ENCODE data around the gene RAD23B. TPM values are rescaled to one million over a fixed set of nuclear protein-coding genes. Genes with fewer than 3 reads are reported as not detected.

Gene RAD23B
- total RNA-seq, 2 donors from 2014 or later: 119 to 146 TPM

GRCh38 chr9:107281922-107282667, 984 bp upstream of the RAD23B start:
- TF ChIP-seq CTCF (IDR thresholded peaks at IDR 0.05): no peak
- Histone ChIP-seq H3K27me3 (no peaks in the 10 kb centered on the region), H3K4me1 (peaks cover 18% of the 10 kb centered on the region), H3K9ac (ENCODE audit: low read depth in 2 of 2, low read length in 2 of 2) (peak overlapping the region; percentile 61 to 76), H3K9me3 (no peaks in the 10 kb centered on the region), H3K27ac (peak overlapping the region; percentile 39), H3K4me3 (peak overlapping the region; percentile 95), H3K36me3 (no peaks in the 10 kb centered on the region)
- intact Hi-C loops (cut with DNase I): no loop called here
- DNase-seq: peak; percentile 32

- intact Hi-C loops (cut with DNase I): no loop called here
- Histone ChIP-seq H3K27me3 (no peaks in the 10 kb centered on the region), H3K9me3 (no peaks in the 10 kb centered on the region), H3K9ac (ENCODE audit: low read depth in 2 of 2, low read length in 2 of 2) (peak overlapping the region; percentile 85 to 91), H3K36me3 (no peaks in the 10 kb centered on the region), H3K4me3 (peak overlapping the region; percentile 95), H3K4me1 (peaks cover 18% of the 10 kb centered on the region), H3K27ac (peak overlapping the region; percentile 99)
- TF ChIP-seq CTCF (IDR thresholded peaks at IDR 0.05): no peak
- peak; percentile 83 for DNase-seq
Measured at GRCh38 chr9:107283623-107284616, 841 bp downstream of the RAD23B start.

- Histone ChIP-seq H3K9ac (ENCODE audit: low read depth in 2 of 2, low read length in 2 of 2) (peak overlapping the region in 1 of 2 donors; percentile 91), H3K27me3 (no peaks in the 10 kb centered on the region), H3K4me3 (peak overlapping the region; percentile 95), H3K27ac (peak overlapping the region; percentile 99), H3K9me3 (no peaks in the 10 kb centered on the region), H3K4me1 (peaks cover 18% of the 10 kb centered on the region), H3K36me3 (no peaks in the 10 kb centered on the region)
- DNase-seq: no peak
- no peak for TF ChIP-seq CTCF (IDR thresholded peaks at IDR 0.05)
- intact Hi-C loops (cut with DNase I): no loop called here
Measured at GRCh38 chr9:107284636-107285035, 1.6 kb downstream of the RAD23B start.

- no peaks in the 10 kb centered on the region for H3K27me3 ChIP-seq
- H3K4me1 ChIP-seq: peaks cover 18% of the 10 kb centered on the region
- no peak for DNase-seq
- intact Hi-C loops (cut with DNase I): no loop called here
- no peaks in the 10 kb centered on the region for H3K9me3 ChIP-seq
- peak overlapping the region; percentile 95 for H3K4me3 ChIP-seq
- no peak for TF ChIP-seq CTCF (IDR thresholded peaks at IDR 0.05)
- H3K36me3 ChIP-seq: no peaks in the 10 kb centered on the region
- no peak overlapping the region for H3K27ac ChIP-seq
- H3K9ac ChIP-seq (ENCODE audit: low read depth in 2 of 2, low read length in 2 of 2): peak overlapping the region in 1 of 2 donors; percentile 91
Measured at GRCh38 chr9:107285286-107285685, 2.2 kb downstream of the RAD23B start.

- intact Hi-C loops (cut with DNase I): no loop called here
- Histone ChIP-seq H3K9me3 (no peaks in the 10 kb centered on the region), H3K4me1 (peaks cover 18% of the 10 kb centered on the region), H3K9ac (ENCODE audit: low read depth in 2 of 2, low read length in 2 of 2) (no peak overlapping the region), H3K36me3 (no peaks in the 10 kb centered on the region), H3K27ac (no peak overlapping the region), H3K4me3 (peak overlapping the region; percentile 95), H3K27me3 (no peaks in the 10 kb centered on the region)
- DNase-seq: no peak
- TF ChIP-seq CTCF (IDR thresholded peaks at IDR 0.05): no peak
Measured at GRCh38 chr9:107286057-107286456, 3.0 kb downstream of the RAD23B start.

Data from colonic mucosa (tissue), 4 donors.